ENCODE results near the gene SCAF4.
"Not testable (repeated sequence)": the region's sequence is repeated elsewhere in the genome, so short reads cannot be mapped to it uniquely, and the experiment has no call there.

Gene SCAF4

DNA sequence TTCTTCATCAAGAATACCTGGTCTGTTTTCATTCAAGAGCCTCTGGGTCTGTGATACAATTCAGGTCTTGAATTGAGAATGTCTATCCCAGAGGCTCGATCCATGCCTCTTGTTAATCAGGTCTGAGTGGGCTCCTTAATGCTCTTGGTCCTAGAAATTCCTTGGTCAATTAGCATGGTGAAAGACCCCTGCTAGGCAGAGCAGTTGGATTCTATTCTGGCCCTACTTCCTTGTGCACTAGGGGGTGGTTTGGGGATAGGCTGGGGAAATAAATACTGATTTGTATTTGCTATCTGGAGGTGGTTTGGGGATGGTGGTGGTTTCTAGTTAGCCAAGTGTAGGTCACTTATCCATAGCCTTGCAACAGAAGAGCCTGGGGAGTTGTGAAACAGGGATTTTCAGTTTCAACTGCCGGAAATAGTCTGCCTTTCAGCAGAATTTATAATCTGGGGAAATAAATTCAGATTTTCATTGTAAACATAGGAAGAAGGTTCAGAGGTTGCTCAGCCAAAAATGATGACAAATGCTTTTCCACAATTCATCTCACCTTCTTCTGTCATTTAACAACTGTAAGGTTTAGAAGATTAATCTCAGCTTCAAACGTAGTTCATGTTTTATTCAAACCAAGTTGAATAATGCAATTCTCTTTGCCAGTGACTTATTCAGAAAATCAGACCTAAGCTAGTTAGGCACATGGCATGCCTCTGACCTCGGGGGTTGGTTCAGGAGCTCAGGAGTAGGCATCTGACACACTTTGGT lies 22.2 kb upstream of the SCAF4 start:
- Mint-ChIP-seq H3K27ac (no peak overlapping the region), H3K9me3 (no peaks in the 10 kb centered on the region), H3K36me3 (no peaks in the 10 kb centered on the region), H3K27me3 (peaks cover 4% of the 10 kb centered on the region), H3K4me3 (no peak overlapping the region), H3K4me1 (no peaks in the 10 kb centered on the region)
- CTCF ChIA-PET: no interaction called here
- DNase-seq: no peak

- Mint-ChIP-seq H3K4me3 (no peak overlapping the region), H3K36me3 (no peaks in the 10 kb centered on the region), H3K27ac (no peak overlapping the region), H3K9me3 (no peaks in the 10 kb centered on the region), H3K4me1 (no peaks in the 10 kb centered on the region), H3K27me3 (peaks cover 4% of the 10 kb centered on the region)
- CTCF ChIA-PET: no interaction called here
- no peak for DNase-seq
Observed at GRCh38 chr21:31752967-31753366, 21.0 kb upstream of the SCAF4 start.

GRCh38 chr21:31752352-31752751 lies 20.4 kb upstream of the SCAF4 start:
- Mint-ChIP-seq H3K27ac (no peak overlapping the region), H3K4me3 (no peak overlapping the region), H3K27me3 (peaks cover 4% of the 10 kb centered on the region), H3K36me3 (no peaks in the 10 kb centered on the region), H3K9me3 (no peaks in the 10 kb centered on the region), H3K4me1 (no peaks in the 10 kb centered on the region)
- no peak for DNase-seq
- CTCF ChIA-PET: no interaction called here

DNA sequence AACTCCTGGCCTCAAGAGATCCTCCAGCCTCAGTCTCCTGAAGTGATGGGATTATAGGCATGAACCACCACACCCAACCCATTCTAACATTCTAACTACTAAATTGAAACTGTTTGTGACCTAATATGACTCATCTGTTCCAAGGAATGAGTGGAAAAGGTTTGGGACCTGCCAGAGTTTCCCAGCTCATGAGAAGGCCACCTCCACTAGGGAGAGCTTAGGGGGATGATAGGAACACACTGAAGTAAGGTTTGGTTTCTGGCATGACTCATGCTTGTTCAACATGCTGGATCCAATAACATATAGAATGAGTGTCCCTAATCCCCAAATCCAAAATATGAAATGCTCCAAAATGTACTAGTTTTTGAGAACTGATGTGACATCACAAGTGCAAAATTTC lies 18.9 kb upstream of the SCAF4 start:
- DNase-seq: no peak
- no peaks in the 10 kb centered on the region for H3K4me1 Mint-ChIP-seq
- peaks cover 1% of the 10 kb centered on the region for H3K36me3 Mint-ChIP-seq
- H3K27me3 Mint-ChIP-seq: peaks cover 4% of the 10 kb centered on the region
- H3K4me3 Mint-ChIP-seq: no peak overlapping the region
- peaks cover 6% of the 10 kb centered on the region for H3K9me3 Mint-ChIP-seq
- no peak overlapping the region for H3K27ac Mint-ChIP-seq
- CTCF ChIA-PET: no interaction called here

DNA sequence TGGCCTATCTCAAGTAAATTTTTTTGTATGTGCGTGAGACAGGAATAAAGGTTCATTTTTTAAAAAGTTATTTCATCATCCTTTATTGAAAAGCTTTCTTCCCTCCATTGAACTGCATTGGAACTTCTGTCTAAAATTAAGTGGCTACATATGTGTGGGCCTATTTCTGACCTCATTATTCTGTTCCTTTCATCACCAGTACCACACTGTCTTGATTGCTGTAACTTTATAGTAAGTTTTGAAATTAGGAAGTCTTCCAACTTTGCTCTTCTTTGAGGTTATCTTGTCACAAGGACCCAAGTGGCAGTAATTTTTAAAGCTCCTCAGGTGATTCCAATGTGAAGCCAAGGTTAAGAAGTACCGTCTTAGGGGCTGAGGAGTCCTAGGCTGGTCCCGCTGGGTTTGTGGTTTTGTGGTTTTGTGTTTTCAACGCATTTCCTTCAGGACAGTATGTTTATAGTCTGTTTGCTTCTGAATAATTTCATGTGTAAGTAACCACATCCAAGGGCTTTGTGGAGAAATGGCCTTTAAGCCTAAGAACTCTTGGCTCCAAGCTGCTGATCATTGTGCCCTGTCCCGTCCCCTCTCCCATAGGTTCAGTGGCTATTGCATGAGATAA lies 12.4 kb upstream of the SCAF4 start:
- peaks cover 1% of the 10 kb centered on the region for H3K36me3 Mint-ChIP-seq
- H3K4me3 Mint-ChIP-seq: no peak overlapping the region
- H3K27me3 Mint-ChIP-seq: no peaks in the 10 kb centered on the region
- no peak overlapping the region for H3K27ac Mint-ChIP-seq
- CTCF ChIA-PET: interaction anchor here (0.6 kb wide), 1 partner anchor 402 kb away, joined by 3 read pairs; no protein-coding TSS in a partner anchor
- no peak for DNase-seq
- peaks cover 11% of the 10 kb centered on the region for H3K9me3 Mint-ChIP-seq
- peaks cover 9% of the 10 kb centered on the region for H3K4me1 Mint-ChIP-seq

GRCh38 chr21:31743712-31744111 lies 11.8 kb upstream of the SCAF4 start:
- Mint-ChIP-seq H3K27me3 (no peaks in the 10 kb centered on the region), H3K4me3 (no peak overlapping the region), H3K4me1 (peaks cover 9% of the 10 kb centered on the region), H3K36me3 (peaks cover 1% of the 10 kb centered on the region), H3K27ac (no peak overlapping the region), H3K9me3 (peaks cover 11% of the 10 kb centered on the region)
- CTCF ChIA-PET: interaction anchor here (0.6 kb wide), 1 partner anchor 402 kb away, joined by 3 read pairs; no protein-coding TSS in a partner anchor
- DNase-seq: no peak

GRCh38 chr21:31741116-31741515 lies 9.2 kb upstream of the SCAF4 start:
- peaks cover 12% of the 10 kb centered on the region for H3K4me1 Mint-ChIP-seq
- CTCF ChIA-PET: no interaction called here
- peaks cover 7% of the 10 kb centered on the region for H3K9me3 Mint-ChIP-seq
- H3K36me3 Mint-ChIP-seq: no peaks in the 10 kb centered on the region
- H3K27ac Mint-ChIP-seq: no peak overlapping the region
- H3K4me3 Mint-ChIP-seq: no peak overlapping the region
- no peak for DNase-seq
- H3K27me3 Mint-ChIP-seq: no peaks in the 10 kb centered on the region

DNA sequence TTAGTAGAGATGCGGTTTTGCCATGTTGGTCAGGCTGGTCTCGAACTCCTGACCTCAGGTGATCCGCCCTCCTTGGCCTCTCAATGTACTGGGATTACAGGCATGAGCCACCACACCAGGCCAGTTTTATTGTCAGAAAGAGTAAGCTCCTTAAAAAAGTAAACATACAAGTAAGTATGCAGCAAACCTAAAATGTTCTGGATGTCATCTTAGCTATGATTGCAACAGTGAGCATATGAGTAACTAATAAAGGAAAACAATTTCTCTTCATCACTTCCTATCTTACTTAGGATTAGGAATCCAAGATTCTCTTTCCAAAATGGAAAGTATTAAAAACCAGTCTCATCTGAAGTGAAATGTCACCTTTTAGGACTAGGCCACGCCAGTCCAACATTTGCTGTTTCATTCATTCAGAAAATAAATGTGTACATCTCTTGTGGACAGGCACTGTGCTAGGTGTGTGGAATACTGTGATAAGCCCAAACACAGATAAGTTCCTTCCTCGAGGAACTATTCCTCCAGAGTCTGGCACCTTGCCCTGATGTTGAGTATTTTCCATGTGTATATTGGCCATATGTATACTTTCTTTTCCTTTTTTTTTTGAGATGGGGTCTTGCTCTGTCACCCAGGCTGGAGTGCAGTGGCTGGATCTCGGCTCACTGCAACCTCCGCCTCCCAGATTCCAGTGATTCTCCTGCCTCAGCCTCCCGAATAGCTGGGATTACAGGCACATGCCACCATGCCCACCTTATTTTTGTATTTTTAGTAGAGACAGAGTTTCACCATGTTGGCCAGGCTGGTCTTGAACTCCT lies 5.9 kb upstream of the SCAF4 start:
- CTCF ChIA-PET, H3K27ac Mint-ChIP-seq, H3K4me1 Mint-ChIP-seq, H3K27me3 Mint-ChIP-seq, H3K4me3 Mint-ChIP-seq, DNase-seq, H3K9me3 Mint-ChIP-seq, H3K36me3 Mint-ChIP-seq: not testable (repeated sequence)

GRCh38 chr21:31735511-31735992 lies 3.6 kb upstream of the SCAF4 start:
- peaks cover 4% of the 10 kb centered on the region for H3K4me1 Mint-ChIP-seq
- no peak for DNase-seq
- H3K27me3 Mint-ChIP-seq: no peaks in the 10 kb centered on the region
- CTCF ChIA-PET: no interaction called here
- H3K4me3 Mint-ChIP-seq: no peak overlapping the region
- no peaks in the 10 kb centered on the region for H3K36me3 Mint-ChIP-seq
- H3K9me3 Mint-ChIP-seq: no peaks in the 10 kb centered on the region
- no peak overlapping the region for H3K27ac Mint-ChIP-seq

GRCh38 chr21:31733551-31734149 lies 1.7 kb upstream of the SCAF4 start:
- Mint-ChIP-seq H3K4me3 (no peak overlapping the region), H3K27me3 (no peaks in the 10 kb centered on the region), H3K4me1 (peaks cover 13% of the 10 kb centered on the region), H3K27ac (no peak overlapping the region), H3K36me3 (no peaks in the 10 kb centered on the region), H3K9me3 (no peaks in the 10 kb centered on the region)
- CTCF ChIA-PET: no interaction called here
- no peak for DNase-seq

DNA sequence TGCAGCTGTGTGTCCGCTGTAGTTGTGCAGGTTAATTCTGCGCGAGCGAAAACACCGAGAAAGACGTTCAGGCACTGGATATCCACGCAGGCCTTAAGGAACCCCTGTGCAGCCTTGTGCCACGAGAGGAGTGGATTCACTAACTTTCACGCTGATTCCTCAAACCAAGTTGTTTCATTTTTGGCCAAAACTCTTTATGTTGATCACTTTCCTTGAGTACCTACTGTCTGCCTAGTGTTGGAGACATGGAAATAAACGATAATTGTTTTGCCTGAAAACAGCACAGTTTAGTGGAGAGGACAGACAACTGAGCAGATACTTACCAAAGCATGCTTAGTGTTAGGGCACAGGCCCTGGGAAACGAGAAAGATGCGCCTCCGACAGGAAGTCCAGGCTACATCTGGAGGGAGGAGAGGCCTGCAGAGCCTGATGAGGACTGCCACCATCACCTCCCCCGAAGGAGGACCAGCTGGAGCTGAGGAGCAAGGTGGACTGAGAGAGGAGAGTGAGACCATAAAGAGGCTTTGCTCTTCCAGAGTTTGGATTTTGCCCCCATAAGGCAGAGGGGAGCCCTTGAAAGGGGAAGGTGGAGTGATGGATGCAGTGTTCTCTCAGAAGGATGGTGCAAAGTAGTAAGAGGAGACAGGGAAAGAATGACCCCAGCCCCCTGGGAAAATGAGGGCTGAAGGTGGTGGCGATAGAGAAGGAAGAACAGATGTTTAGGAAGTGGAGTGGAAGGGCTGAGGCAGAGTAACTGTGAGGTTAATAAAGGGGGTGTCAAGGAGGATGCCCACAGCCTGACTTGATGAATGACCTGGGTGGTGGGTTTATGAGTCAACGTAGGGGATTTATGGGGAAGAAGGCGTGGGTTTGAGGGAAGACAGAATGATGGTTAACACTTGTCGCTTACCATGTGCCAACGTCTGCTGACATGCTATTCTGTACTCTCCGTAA lies 956 bp upstream of the SCAF4 start:
- peaks cover 13% of the 10 kb centered on the region for H3K4me1 Mint-ChIP-seq
- H3K9me3 Mint-ChIP-seq: no peaks in the 10 kb centered on the region
- no peak overlapping the region for H3K4me3 Mint-ChIP-seq
- H3K27ac Mint-ChIP-seq: no peak overlapping the region
- peak; percentile 43 for DNase-seq
- H3K27me3 Mint-ChIP-seq: no peaks in the 10 kb centered on the region
- no peaks in the 10 kb centered on the region for H3K36me3 Mint-ChIP-seq
- CTCF ChIA-PET: no interaction called here

DNA sequence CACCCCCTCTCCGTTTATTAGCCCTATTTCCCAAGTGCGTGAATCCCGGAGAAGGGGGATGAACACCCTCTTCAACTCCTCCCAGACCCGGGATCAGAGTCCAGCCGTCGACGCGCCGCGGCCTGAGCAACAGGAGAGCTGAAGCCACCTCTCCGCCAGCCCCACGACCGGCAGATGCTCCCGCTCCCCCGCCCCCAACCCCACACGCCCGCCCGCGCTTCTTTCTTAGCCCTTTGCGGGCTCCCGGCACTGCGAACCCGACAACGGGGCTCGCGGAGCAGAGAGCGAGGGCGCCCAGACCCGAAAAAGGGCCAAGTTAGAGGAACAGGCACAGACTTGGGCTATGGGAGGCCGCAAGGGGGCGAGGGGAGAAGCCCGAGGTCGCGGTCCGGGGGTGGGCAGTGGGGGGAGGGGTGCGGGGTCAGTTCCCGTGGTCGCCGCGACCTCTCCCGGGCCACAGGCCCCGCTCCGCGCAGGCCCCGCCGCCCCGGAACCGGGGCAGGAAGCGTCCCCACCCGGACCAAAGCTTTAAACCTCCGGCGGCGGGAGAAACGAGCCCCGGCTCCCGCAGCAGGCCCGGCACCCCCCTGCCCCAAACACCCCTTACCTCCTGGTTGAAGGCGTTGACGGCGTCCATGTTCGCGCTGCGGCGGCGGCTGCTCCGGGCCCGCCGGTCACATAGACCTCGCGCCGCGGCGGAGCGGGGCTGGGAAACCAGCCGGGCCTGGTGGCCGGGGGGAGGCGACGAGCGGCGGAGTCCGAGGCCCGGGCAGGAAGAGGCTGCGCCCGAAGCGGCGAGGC lies 662 bp downstream of the SCAF4 start:
- no peaks in the 10 kb centered on the region for H3K27me3 Mint-ChIP-seq
- peak; percentile 71 for DNase-seq
- H3K9me3 Mint-ChIP-seq: no peaks in the 10 kb centered on the region
- CTCF ChIA-PET: no interaction called here
- peak overlapping the region; percentile 88 for H3K27ac Mint-ChIP-seq
- peaks cover 14% of the 10 kb centered on the region for H3K4me1 Mint-ChIP-seq
- peaks cover 3% of the 10 kb centered on the region for H3K36me3 Mint-ChIP-seq
- peak overlapping the region; percentile 86 for H3K4me3 Mint-ChIP-seq

- Mint-ChIP-seq H3K4me3 (peak overlapping the region; percentile 86), H3K4me1 (peaks cover 14% of the 10 kb centered on the region), H3K27ac (peak overlapping the region; percentile 88), H3K27me3 (no peaks in the 10 kb centered on the region), H3K9me3 (no peaks in the 10 kb centered on the region), H3K36me3 (peaks cover 3% of the 10 kb centered on the region)
- no peak for DNase-seq
- CTCF ChIA-PET: no interaction called here
Observed at GRCh38 chr21:31730712-31731055, 1.2 kb downstream of the SCAF4 start.

All from activated naive CD4-positive, alpha-beta T cell treated with anti-CD3 and anti-CD28 coated beads, Interleukin-2, amount 10 ng/mL, durations not matched to agents 7 days and 5 days (primary cell).